Caco-2 (cell line): Measurements from ENCODE around the gene SCNN1A. TPM values are rescaled to one million over a fixed set of nuclear protein-coding genes. Genes with fewer than 3 reads are reported as not detected.
A peak's percentile ranks its signal among the peaks of the same experiment; 100 is the strongest.

Experiments used
- BruUV-seq: library from RNA; stranded (reverse); fragments of 400-500 nt; replicated peaks from 2 replicates; lab custom pipeline; 2021; lab: Mats Ljungman, UMichigan
- CTCF ChIA-PET: fragments of 300-600 bp; sonication (Branson Sonifier 250); formaldehyde crosslinking; loops from one replicate; lab custom pipeline; 2022; ENCODE audit warnings: antibody characterized with exemption; lab: Charles Lee
- POLR2A ChIA-PET: fragments of 300-600 bp; sonication (Branson Sonifier 250); formaldehyde crosslinking; loops from one replicate; lab custom pipeline; 2022; ENCODE audit warnings: antibody characterized with exemption; lab: Charles Lee
- DNase-seq, 2 experiments: peaks; one replicate each; pipeline versions ENCODE4 v3.0.0 to v3.0.0-alpha.2; 2020 to 2022
- H3K27me3 ChIP-seq: replicated peaks from 2 replicates; pipeline ENCODE4 v1.6.0; 2011; ENCODE audit warnings: low read length; ENCODE audit not compliant: control insufficient read depth, insufficient read depth
- H3K36me3 ChIP-seq: 2 replicates; pipeline ENCODE4 v1.5.1; 2011; ENCODE audit warnings: low read length; ENCODE audit not compliant: control insufficient read depth, insufficient read depth
- H3K4me1 ChIP-seq: fragments of 250-450 bp; sonication (Bioruptor Pico); 2 replicates; pipeline ENCODE4 v1.5.1; 2020; ENCODE audit warnings: mild to moderate bottlenecking
- H3K4me3 ChIP-seq: 2 replicates; pipeline ENCODE4 v1.5.1; 2011; ENCODE audit warnings: low read depth, mild to moderate bottlenecking, control low read depth, low read length
- H3K9me3 ChIP-seq: fragments of 250-450 bp; sonication (Bioruptor Pico); 2 replicates; pipeline ENCODE4 v1.5.1; 2020; ENCODE audit warnings: mild to moderate bottlenecking, moderate library complexity
- H3K27ac Mint-ChIP-seq: one replicate; pipeline ENCODE4 v1.8.0; 2022; ENCODE audit warnings: mixed read lengths; ENCODE audit not compliant: unreplicated experiment
- H3K27me3 Mint-ChIP-seq: one replicate; pipeline ENCODE4 v1.8.0; 2022; ENCODE audit warnings: mixed read lengths; ENCODE audit not compliant: insufficient read depth, unreplicated experiment
- H3K36me3 Mint-ChIP-seq: one replicate; pipeline ENCODE4 v1.8.0; 2022; ENCODE audit warnings: mild to moderate bottlenecking, mixed read lengths; ENCODE audit not compliant: insufficient read depth, unreplicated experiment
- H3K4me1 Mint-ChIP-seq: one replicate; pipeline ENCODE4 v1.8.0; 2022; ENCODE audit warnings: low read depth, mixed read lengths; ENCODE audit not compliant: unreplicated experiment
- H3K4me3 Mint-ChIP-seq: one replicate; pipeline ENCODE4 v1.8.0; 2022; ENCODE audit warnings: mild to moderate bottlenecking, moderate library complexity, mixed read lengths; ENCODE audit not compliant: unreplicated experiment
- H3K9me3 Mint-ChIP-seq: one replicate; pipeline ENCODE4 v1.8.0; 2022; ENCODE audit warnings: mixed read lengths; ENCODE audit not compliant: unreplicated experiment
- CTCF ChIP-seq, 2 experiments: fragments of 200-600 bp in 1 of 2; IDR thresholded peaks; 1 replicate in 1 of 2; 2 replicates in 1 of 2; pipeline versions ENCODE4 v1.5.1 to v1.8.0; 2011 to 2022; ENCODE audit warnings: antibody characterized with exemption in 1 of 2, control low read depth in 1 of 2, inconsistent platforms in 1 of 2, low read depth in 1 of 2, low read length in 1 of 2, mild to moderate bottlenecking in 1 of 2, moderate library complexity in 1 of 2; ENCODE audit not compliant: insufficient read depth in 1 of 2, severe bottlenecking in 1 of 2, unreplicated experiment in 1 of 2
- intact Hi-C: fragments of 100-400 bp; cut with micrococcal nuclease; formaldehyde crosslinking; loops from one replicate; pipeline ENCODE4 v1.10.0; 2022; ENCODE audit not compliant: unreplicated experiment
- total RNA-seq: library from RNA; stranded (reverse); gene quantifications from 2 replicates; pipeline ENCODE4 v1.2.3, GENCODE V29; 2022

Gene SCNN1A
- total RNA-seq, 1 experiment from 2014 or later = 52.6 TPM

DNA sequence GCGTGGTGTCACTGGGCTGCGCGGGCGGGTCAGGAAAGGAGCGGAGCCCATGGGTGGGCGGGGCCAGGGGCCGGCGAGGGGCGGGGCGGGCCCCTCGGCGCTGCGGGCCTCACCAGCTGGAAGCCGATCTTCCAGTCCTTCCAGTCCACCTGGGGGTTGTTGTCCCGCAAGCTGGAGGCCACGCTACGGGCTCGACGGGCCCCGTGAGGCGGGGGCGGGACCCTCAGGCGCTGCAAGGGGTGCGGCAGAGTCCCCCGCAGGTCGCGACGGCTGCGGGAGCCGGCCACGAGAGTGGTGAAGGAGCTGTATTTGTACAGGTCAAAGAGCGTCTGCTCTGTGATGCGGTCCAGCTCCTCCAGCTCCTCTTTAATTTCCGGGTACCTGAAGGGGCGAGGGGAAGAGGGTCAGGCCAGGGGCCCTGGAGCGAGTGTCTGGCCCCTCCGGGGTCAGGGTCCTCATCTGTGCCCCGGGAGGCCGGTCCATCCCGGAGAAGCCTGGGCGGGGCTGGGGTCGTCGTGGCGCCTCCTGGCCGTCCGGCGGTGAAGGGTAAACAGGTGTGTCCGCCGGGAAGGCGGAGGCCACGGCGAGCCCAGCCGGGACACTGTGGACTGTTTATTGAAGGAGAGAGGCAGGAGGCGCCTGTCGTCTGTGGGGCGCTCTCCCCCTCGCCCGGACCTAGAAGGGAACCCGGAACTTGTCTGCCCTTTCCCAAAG is 11.9 kb downstream of the SCNN1A start:
- H3K27ac Mint-ChIP-seq = peak overlapping the region; percentile 72
- peaks cover 23% of the 10 kb centered on the region for H3K4me1 Mint-ChIP-seq
- H3K27me3 Mint-ChIP-seq = no peaks in the 10 kb centered on the region
- peaks cover 31% of the 10 kb centered on the region for H3K36me3 Mint-ChIP-seq
- peak overlapping the region; percentile 74 for H3K4me3 ChIP-seq
- peak overlapping the region; percentile 79 for H3K4me3 Mint-ChIP-seq
- ChIA-PET POLR2A (interaction anchor here (0.6 to 1.9 kb wide), 13 partner anchors 9 to 171 kb away, joined by 3 to 42 read pairs (median 5); partner anchors contain the start of genes GAPDH, LTBR, MRPL51 and TNFRSF1A), CTCF (interaction anchor here (0.6 to 2.6 kb wide), 19 partner anchors 8 to 326 kb away, joined by 3 to 18 read pairs (median 6); partner anchors contain the start of genes LTBR, PLEKHG6, TNFRSF1A and ZNF384)
- H3K36me3 ChIP-seq = no peaks in the 10 kb centered on the region
- DNase-seq = peak; percentile 95 to 96
- H3K9me3 ChIP-seq = no peaks in the 10 kb centered on the region
- H3K4me1 ChIP-seq = peaks cover 13% of the 10 kb centered on the region
- H3K27me3 ChIP-seq = no peaks in the 10 kb centered on the region
- intact Hi-C loops = loop anchor here (1.0 kb wide), 5 partner anchors 8 to 53 kb away; partner anchors contain the start of genes LTBR, PLEKHG6 and TNFRSF1A
- H3K9me3 Mint-ChIP-seq = no peaks in the 10 kb centered on the region
- TF ChIP-seq CTCF (IDR thresholded peaks at IDR 0.05; ENCODE audit: insufficient read depth in 1 of 2, low read depth in 1 of 2, low read length in 1 of 2, severe bottlenecking in 1 of 2, unreplicated experiment in 1 of 2) = peak; percentile 28 to 52
- TSS peak; percentile 30 for BruUV-seq

DNA sequence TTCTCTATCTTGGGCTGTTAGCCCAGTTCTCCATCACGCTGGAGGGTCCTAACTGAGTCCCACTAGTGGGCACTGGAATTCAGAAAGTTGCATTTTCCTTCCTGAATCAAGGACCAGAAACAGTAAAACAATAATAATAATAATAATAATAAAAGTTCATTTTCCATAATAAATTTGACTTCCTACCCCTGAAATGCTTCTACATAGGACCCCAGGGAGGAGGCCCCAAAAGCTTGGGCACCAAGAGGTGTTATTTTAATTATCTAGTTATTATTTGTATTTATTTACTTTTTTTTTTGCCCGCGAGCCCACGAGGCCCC is 12.4 kb downstream of the SCNN1A start:
- H3K27me3 ChIP-seq = no peaks in the 10 kb centered on the region
- no peaks in the 10 kb centered on the region for H3K36me3 ChIP-seq
- no TSS peak for BruUV-seq
- CTCF ChIA-PET = interaction anchor here (0.6 to 2.6 kb wide), 18 partner anchors 8 to 326 kb away, joined by 3 to 18 read pairs (median 6); partner anchors contain the start of genes LTBR, PLEKHG6, TNFRSF1A and ZNF384
- H3K27me3 Mint-ChIP-seq = no peaks in the 10 kb centered on the region
- intact Hi-C loops = loop anchor here (1.0 kb wide), 5 partner anchors 8 to 53 kb away; partner anchors contain the start of genes LTBR, PLEKHG6 and TNFRSF1A
- DNase-seq = no peak
- H3K4me1 ChIP-seq = peaks cover 13% of the 10 kb centered on the region
- H3K27ac Mint-ChIP-seq = peak overlapping the region; percentile 72
- no peaks in the 10 kb centered on the region for H3K9me3 Mint-ChIP-seq
- peak overlapping the region; percentile 79 for H3K4me3 Mint-ChIP-seq
- no peak for TF ChIP-seq CTCF (IDR thresholded peaks at IDR 0.05; ENCODE audit: insufficient read depth in 1 of 2, low read depth in 1 of 2, low read length in 1 of 2, severe bottlenecking in 1 of 2, unreplicated experiment in 1 of 2)
- peaks cover 31% of the 10 kb centered on the region for H3K36me3 Mint-ChIP-seq
- H3K4me3 ChIP-seq = peak overlapping the region; percentile 74
- H3K9me3 ChIP-seq = no peaks in the 10 kb centered on the region
- peaks cover 23% of the 10 kb centered on the region for H3K4me1 Mint-ChIP-seq
- POLR2A ChIA-PET = interaction anchor here (0.8 to 1.9 kb wide), 12 partner anchors 10 to 171 kb away, joined by 3 to 42 read pairs (median 6); partner anchors contain the start of genes GAPDH, LTBR, MRPL51 and TNFRSF1A

DNA sequence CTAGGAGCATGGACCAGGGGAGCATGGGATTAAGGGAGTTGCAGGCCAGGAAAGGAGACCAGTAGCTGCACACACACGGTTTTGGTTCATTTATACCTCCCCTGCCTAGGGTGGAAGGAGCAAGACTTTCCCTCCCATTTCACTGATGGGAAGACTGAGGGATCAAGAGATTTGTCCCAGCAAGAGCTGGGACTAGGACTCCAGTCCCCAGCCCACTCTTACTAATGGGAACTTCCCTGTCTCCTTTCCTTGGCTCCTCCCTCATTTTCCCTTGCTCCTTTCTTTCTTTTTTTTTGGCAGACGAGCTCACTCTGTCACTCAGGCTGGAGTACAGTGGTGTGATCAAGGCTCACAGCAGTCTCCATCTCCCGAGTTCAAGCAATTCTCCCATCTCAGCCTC is 13.0 kb downstream of the SCNN1A start:
- Histone ChIP-seq H3K36me3 (no peaks in the 10 kb centered on the region), H3K27me3 (no peaks in the 10 kb centered on the region), H3K9me3 (no peaks in the 10 kb centered on the region), H3K4me3 (no peak overlapping the region), H3K4me1 (peaks cover 13% of the 10 kb centered on the region)
- TF ChIP-seq CTCF (IDR thresholded peaks at IDR 0.05; ENCODE audit: insufficient read depth in 1 of 2, low read depth in 1 of 2, low read length in 1 of 2, severe bottlenecking in 1 of 2, unreplicated experiment in 1 of 2) = no peak
- Mint-ChIP-seq H3K27me3 (no peaks in the 10 kb centered on the region), H3K27ac (peak overlapping the region; percentile 53), H3K36me3 (peaks cover 31% of the 10 kb centered on the region), H3K4me1 (peaks cover 21% of the 10 kb centered on the region), H3K4me3 (peak overlapping the region; percentile 5), H3K9me3 (no peaks in the 10 kb centered on the region)
- POLR2A ChIA-PET = interaction anchor here (1.7 to 1.9 kb wide), 3 partner anchors 21 to 172 kb away, joined by 8 to 18 read pairs (median 17); partner anchors contain the start of genes GAPDH, LTBR and VAMP1
- CTCF ChIA-PET = interaction anchor here (1.5 to 2.6 kb wide), 7 partner anchors 12 to 39 kb away, joined by 5 to 18 read pairs (median 13); partner anchors contain the start of gene TNFRSF1A
- no TSS peak for BruUV-seq
- intact Hi-C loops = no loop called here
- no peak for DNase-seq
